H9 (cell line): ENCODE measurements around the gene GAL3ST2. TPM values are rescaled to one million over a fixed set of nuclear protein-coding genes. Genes with fewer than 3 reads are reported as not detected.

Experiments
- DNase-seq: peaks from one replicate; pipeline ENCODE4 v3.0.0-alpha.2; 2017
- H2AFZ ChIP-seq: one replicate; pipeline ENCODE4 v1.6.1; 2013; ENCODE audit warnings: mild to moderate bottlenecking, low read length, control low read depth, moderate library complexity
- H2AK5ac ChIP-seq: 2 replicates; pipeline ENCODE4 v1.6.1; 2013; ENCODE audit warnings: low read length, control low read depth, mixed read lengths; ENCODE audit not compliant: insufficient read length
- H2BK120ac ChIP-seq: one replicate; pipeline ENCODE4 v1.6.1; 2013; ENCODE audit warnings: low read depth, mild to moderate bottlenecking, low read length, control low read depth, inconsistent platforms; ENCODE audit not compliant: poor library complexity, severe bottlenecking
- H2BK12ac ChIP-seq: 2 replicates; pipeline ENCODE4 v1.6.1; 2013; ENCODE audit warnings: low read length, control low read depth, mixed read lengths, low read depth; ENCODE audit not compliant: insufficient read length
- H2BK15ac ChIP-seq: 2 replicates; pipeline ENCODE4 v1.6.1; 2013; ENCODE audit warnings: low read depth, low read length, control low read depth
- H2BK20ac ChIP-seq: one replicate; pipeline ENCODE4 v1.6.1; 2013; ENCODE audit warnings: low read depth, mild to moderate bottlenecking, low read length, control low read depth, inconsistent platforms; ENCODE audit not compliant: poor library complexity, severe bottlenecking
- H2BK5ac ChIP-seq: 2 replicates; pipeline ENCODE4 v1.6.1; 2013; ENCODE audit warnings: low read length, control low read depth, mixed read lengths; ENCODE audit not compliant: insufficient read length
- H3K14ac ChIP-seq: 2 replicates; pipeline ENCODE4 v1.6.1; 2013; ENCODE audit warnings: low read length, control low read depth; ENCODE audit not compliant: insufficient read depth
- H3K18ac ChIP-seq: 2 replicates; pipeline ENCODE4 v1.6.1; 2013; ENCODE audit warnings: low read depth, mild to moderate bottlenecking, mixed read lengths, low read length, control low read depth; ENCODE audit not compliant: insufficient read length
- H3K23ac ChIP-seq: 2 replicates; pipeline ENCODE4 v1.6.1; 2013; ENCODE audit warnings: low read length, control low read depth, mixed read lengths, low read depth; ENCODE audit not compliant: insufficient read length
- H3K23me2 ChIP-seq: 2 replicates; pipeline ENCODE4 v1.6.1; 2013; ENCODE audit warnings: low read depth, mild to moderate bottlenecking, mixed read lengths, low read length, control low read depth; ENCODE audit not compliant: insufficient read length, poor library complexity, severe bottlenecking
- H3K27ac ChIP-seq: 2 replicates; pipeline ENCODE4 v1.5.1; 2013; ENCODE audit warnings: low read length, control low read depth, mixed read lengths, low read depth; ENCODE audit not compliant: insufficient read length
- H3K27me3 ChIP-seq: 2 replicates; pipeline ENCODE4 v1.6.1; 2013; ENCODE audit warnings: low read length, control low read depth, inconsistent platforms; ENCODE audit not compliant: insufficient read depth
- H3K4ac ChIP-seq: 2 replicates; pipeline ENCODE4 v1.6.1; 2013; ENCODE audit warnings: low read depth, mild to moderate bottlenecking, control low read depth, inconsistent platforms, low read length, moderate library complexity
- H3K4me1 ChIP-seq: 2 replicates; pipeline ENCODE4 v1.6.1; 2013; ENCODE audit warnings: low read length, control low read depth, inconsistent platforms; ENCODE audit not compliant: insufficient read depth
- H3K4me2 ChIP-seq: 2 replicates; pipeline ENCODE4 v1.6.1; 2013; ENCODE audit warnings: low read length, control low read depth, mixed read lengths; ENCODE audit not compliant: insufficient read length, insufficient read depth
- H3K56ac ChIP-seq: 2 replicates; pipeline ENCODE4 v1.6.1; 2013; ENCODE audit warnings: low read depth, mild to moderate bottlenecking, mixed read lengths, low read length, control low read depth; ENCODE audit not compliant: insufficient read length
- H3K79me1 ChIP-seq: 2 replicates; pipeline ENCODE4 v1.6.1; 2013; ENCODE audit warnings: low read depth, mild to moderate bottlenecking, moderate library complexity, low read length, control low read depth, inconsistent platforms; ENCODE audit not compliant: insufficient read depth, poor library complexity, severe bottlenecking
- H3K79me2 ChIP-seq: 2 replicates; pipeline ENCODE4 v1.6.1; 2013; ENCODE audit warnings: low read length, control low read depth, inconsistent platforms; ENCODE audit not compliant: insufficient read depth
- H3K9ac ChIP-seq: 2 replicates; pipeline ENCODE4 v1.6.1; 2013; ENCODE audit warnings: low read length, control low read depth, mixed read lengths; ENCODE audit not compliant: insufficient read length; ENCODE audit errors: extremely low read depth
- H3K9me3 ChIP-seq: one replicate; pipeline ENCODE4 v1.6.1; 2013; ENCODE audit warnings: low read depth, low read length, inconsistent platforms; ENCODE audit not compliant: control insufficient read depth
- H3T11ph ChIP-seq: one replicate; pipeline ENCODE4 v1.6.1; 2013; ENCODE audit warnings: mild to moderate bottlenecking, low read length, control low read depth, inconsistent platforms
- H4K20me1 ChIP-seq: one replicate; pipeline ENCODE4 v1.6.1; 2013; ENCODE audit not compliant: control insufficient read depth, insufficient read length, insufficient read depth
- H4K5ac ChIP-seq: 2 replicates; pipeline ENCODE4 v1.6.1; 2013; ENCODE audit warnings: low read depth, mild to moderate bottlenecking, mixed read lengths, low read length, control low read depth; ENCODE audit not compliant: insufficient read length
- H4K8ac ChIP-seq: replicated peaks from 2 replicates; pipeline ENCODE4 v1.6.1; 2013; ENCODE audit warnings: low read length, control low read depth, mixed read lengths, low read depth; ENCODE audit not compliant: insufficient read length
- H4K91ac ChIP-seq: 2 replicates; pipeline ENCODE4 v1.6.1; 2013; ENCODE audit warnings: low read depth, mild to moderate bottlenecking, moderate library complexity, mixed read lengths, low read length, control low read depth; ENCODE audit not compliant: insufficient read length
- H3K27ac Mint-ChIP-seq, 3 experiments: 2 replicates in 2 of 3; 3 replicates in 1 of 3; pipeline ENCODE4 v1.8.0; 2020 to 2021; ENCODE audit warnings: mixed read lengths in 3 of 3, mild to moderate bottlenecking in 1 of 3, moderate library complexity in 1 of 3
- H3K27me3 Mint-ChIP-seq: 2 replicates; pipeline ENCODE4 v1.8.0; 2021; ENCODE audit warnings: low read depth, mild to moderate bottlenecking, moderate library complexity, mixed read lengths
- H3K36me3 Mint-ChIP-seq, 3 experiments: 2 replicates in 2 of 3; 3 replicates in 1 of 3; pipeline ENCODE4 v1.8.0; 2020 to 2021; ENCODE audit warnings: low read depth in 3 of 3, mixed read lengths in 3 of 3; ENCODE audit not compliant: insufficient read depth in 1 of 3
- H3K4me1 Mint-ChIP-seq, 2 experiments: 2 replicates each; pipeline ENCODE4 v1.8.0; 2020; ENCODE audit warnings: mixed read lengths in 2 of 2
- H3K4me3 Mint-ChIP-seq, 2 experiments: 2 replicates in 1 of 2; 3 replicates in 1 of 2; pipeline ENCODE4 v1.8.0; 2020 to 2021; ENCODE audit warnings: mild to moderate bottlenecking in 2 of 2, mixed read lengths in 2 of 2, moderate library complexity in 1 of 2
- H3K9me3 Mint-ChIP-seq, 2 experiments: 2 replicates in 1 of 2; 3 replicates in 1 of 2; pipeline ENCODE4 v1.8.0; 2020; ENCODE audit warnings: mild to moderate bottlenecking in 2 of 2, mixed read lengths in 2 of 2, moderate library complexity in 1 of 2
- CTCF ChIP-seq: fragments of 200-600 bp; sonication (generic); conservative IDR thresholded peaks from 3 replicates; pipeline ENCODE4 v1.8.0; 2021; ENCODE audit warnings: antibody characterized with exemption, mild to moderate bottlenecking
- WGBS: extraction: QIAGEN DNeasy Blood & Tissue Kit; methylation state at CpG from one replicate; pipeline ENCODE4 v1.1.7; 2013; ENCODE audit warnings: missing lambda C conversion rate, low lambda C conversion rate, mixed read lengths; ENCODE audit not compliant: insufficient read length; ENCODE audit errors: extremely low coverage; 5-methylcytosine and 5-hydroxymethylcytosine counted together
- total RNA-seq: library from RNA; stranded (reverse); gene quantifications from 2 replicates; pipeline ENCODE4 v1.2.1, GENCODE V29; 2021

The GAL3ST2 gene
- total RNA-seq, 1 experiment from 2014 or later, result 0.33 TPM

- no peaks in the 10 kb centered on the region for H4K20me1 ChIP-seq
- no peak overlapping the region for H2BK15ac ChIP-seq
- Mint-ChIP-seq H3K4me3 (no peak overlapping the region), H3K27me3 (peaks cover 2% of the 10 kb centered on the region), H3K36me3 (no peaks in the 10 kb centered on the region; a peak in 1 of 7 replicates), H3K4me1 (peaks cover 16 to 29% of the 10 kb centered on the region in 2 experiments), H3K9me3 (no peaks in the 10 kb centered on the region), H3K27ac (peak overlapping the region in 1 of 3 experiments; percentile 94; a peak in 3 of 7 replicates)
- no peak for TF ChIP-seq CTCF
- peak; percentile 37 for DNase-seq
- H4K8ac ChIP-seq, result no peak overlapping the region
- H4K5ac ChIP-seq, result no peak overlapping the region
- H3K27ac ChIP-seq, result no peak overlapping the region
- WGBS, result no CpG with 5 or more reads among the region's 27 CpGs
- no peaks in the 10 kb centered on the region for H3K27me3 ChIP-seq
- no peak overlapping the region for H2BK20ac ChIP-seq
- H2AK5ac ChIP-seq, result no peak overlapping the region
- H3K18ac ChIP-seq, result no peak overlapping the region
- H4K91ac ChIP-seq, result no peak overlapping the region
- no peak overlapping the region for H2BK5ac ChIP-seq
- H3K4me1 ChIP-seq, result no peaks in the 10 kb centered on the region
- H3K4me2 ChIP-seq, result no peak overlapping the region
- no peak overlapping the region for H3K56ac ChIP-seq
- H3K9ac ChIP-seq, result no peak overlapping the region
- H3K79me1 ChIP-seq, result no peaks in the 10 kb centered on the region
- no peak overlapping the region for H3K4ac ChIP-seq
- H2AFZ ChIP-seq, result no peak overlapping the region
- H3K23ac ChIP-seq, result no peak overlapping the region
- H2BK12ac ChIP-seq, result no peak overlapping the region
- no peaks in the 10 kb centered on the region for H3K79me2 ChIP-seq
- no peaks in the 10 kb centered on the region for H3K9me3 ChIP-seq
- H2BK120ac ChIP-seq, result no peak overlapping the region
- H3K23me2 ChIP-seq, result peaks cover 3% of the 10 kb centered on the region
- no peak overlapping the region for H3K14ac ChIP-seq
- H3T11ph ChIP-seq, result no peak overlapping the region
Observed at GRCh38 chr2:241770185-241770935, 6.3 kb upstream of the GAL3ST2 start.
